Left ventricle myocardium inferior (tissue), 1 donor: Measurements from ENCODE around the gene FNTB. TPM values are rescaled to one million over a fixed set of nuclear protein-coding genes. Genes with fewer than 3 reads are reported as not detected.

Experiments used
- DNase-seq: peaks from one replicate; pipeline ENCODE4 v3.0.0-alpha.2; 2020
- H3K27ac ChIP-seq: fragments of 200-600 bp; replicated peaks from 2 replicates; pipeline ENCODE4 v1.8.0; 2021
- H3K27me3 ChIP-seq: fragments of 200-600 bp; 2 replicates; pipeline ENCODE4 v1.8.0; 2021; ENCODE audit warnings: low read depth
- H3K36me3 ChIP-seq: fragments of 200-600 bp; 2 replicates; pipeline ENCODE4 v1.8.0; 2021
- H3K4me1 ChIP-seq: fragments of 200-600 bp; 2 replicates; pipeline ENCODE4 v1.8.0; 2021
- H3K4me3 ChIP-seq: fragments of 200-600 bp; 2 replicates; pipeline ENCODE4 v1.8.0; 2021; ENCODE audit warnings: mild to moderate bottlenecking, moderate library complexity
- H3K9me3 ChIP-seq: fragments of 200-600 bp; replicated peaks from 2 replicates; pipeline ENCODE4 v1.8.0; 2021
- CTCF ChIP-seq: fragments of 200-600 bp; IDR thresholded peaks from 2 replicates; pipeline ENCODE4 v1.8.0; 2021; ENCODE audit warnings: antibody characterized with exemption, mild to moderate bottlenecking, borderline replicate concordance
- intact Hi-C: fragments of 100-400 bp; cut with micrococcal nuclease; formaldehyde crosslinking; loops from one replicate; pipeline ENCODE4 v1.11.0; 2022
- total RNA-seq: library from RNA; stranded (reverse); fragmentation: NEBNext Ultra II Directional; extraction: Animal tissue kit (Norgen Biotek cat#: 25700); gene quantifications from one replicate; pipeline ENCODE4 v1.2.1, GENCODE V29; 2021
- donor health status: DM: no; HTN: yes; CAD: no; lungs with severe emphysema.

FNTB gene
- total RNA-seq, 1 donor from 2014 or later, result 17.9 TPM

GRCh38 chr14:64960762-64961276 is 25.9 kb upstream of the FNTB start:
- intact Hi-C loops, result no loop called here
- no peak for DNase-seq
- Histone ChIP-seq H3K4me1 (peaks cover 12% of the 10 kb centered on the region), H3K27ac (no peak overlapping the region), H3K36me3 (no peaks in the 10 kb centered on the region), H3K9me3 (no peaks in the 10 kb centered on the region), H3K27me3 (no peaks in the 10 kb centered on the region), H3K4me3 (no peak overlapping the region)
- TF ChIP-seq CTCF, result no peak

GRCh38 chr14:64963611-64964010 is 23.1 kb upstream of the FNTB start:
- no peak for DNase-seq
- Histone ChIP-seq H3K4me1 (peaks cover 12% of the 10 kb centered on the region), H3K9me3 (no peaks in the 10 kb centered on the region), H3K4me3 (no peak overlapping the region), H3K27ac (no peak overlapping the region), H3K36me3 (no peaks in the 10 kb centered on the region), H3K27me3 (no peaks in the 10 kb centered on the region)
- intact Hi-C loops, result no loop called here
- TF ChIP-seq CTCF, result no peak

GRCh38 chr14:64965356-64966000 is 21.2 kb upstream of the FNTB start:
- H3K27ac ChIP-seq, result no peak overlapping the region
- intact Hi-C loops, result no loop called here
- peaks cover 12% of the 10 kb centered on the region for H3K4me1 ChIP-seq
- no peak for DNase-seq
- TF ChIP-seq CTCF, result no peak
- no peaks in the 10 kb centered on the region for H3K9me3 ChIP-seq
- no peaks in the 10 kb centered on the region for H3K27me3 ChIP-seq
- no peak overlapping the region for H3K4me3 ChIP-seq
- no peaks in the 10 kb centered on the region for H3K36me3 ChIP-seq

GRCh38 chr14:64966976-64967375 is 19.7 kb upstream of the FNTB start:
- no peak for DNase-seq
- Histone ChIP-seq H3K4me3 (no peak overlapping the region), H3K36me3 (no peaks in the 10 kb centered on the region), H3K27me3 (no peaks in the 10 kb centered on the region), H3K4me1 (peaks cover 19% of the 10 kb centered on the region), H3K27ac (no peak overlapping the region), H3K9me3 (no peaks in the 10 kb centered on the region)
- intact Hi-C loops, result no loop called here
- TF ChIP-seq CTCF, result no peak

GRCh38 chr14:64968167-64968566 is 18.5 kb upstream of the FNTB start:
- intact Hi-C loops, result no loop called here
- Histone ChIP-seq H3K4me3 (no peak overlapping the region), H3K36me3 (no peaks in the 10 kb centered on the region), H3K27me3 (no peaks in the 10 kb centered on the region), H3K4me1 (peaks cover 19% of the 10 kb centered on the region), H3K9me3 (no peaks in the 10 kb centered on the region), H3K27ac (no peak overlapping the region)
- no peak for TF ChIP-seq CTCF
- no peak for DNase-seq
